Neuronal stem cell (in vitro differentiated cells): ENCODE data around the gene RSPH1.

Experiments
- DNase-seq: peaks from one replicate; pipeline ENCODE4 v3.0.0-alpha.2; 2013; ENCODE audit warnings: low spot score
- H2AFZ ChIP-seq: one replicate; pipeline ENCODE4 v1.6.1; 2013; ENCODE audit warnings: mild to moderate bottlenecking, low read length, inconsistent platforms
- H2AK5ac ChIP-seq: 2 replicates; pipeline ENCODE4 v1.6.1; 2013; ENCODE audit warnings: low read depth, mild to moderate bottlenecking, inconsistent platforms, low read length, moderate library complexity, mixed read lengths
- H2BK120ac ChIP-seq: 2 replicates; pipeline ENCODE4 v1.6.1; 2013; ENCODE audit warnings: low read depth, mild to moderate bottlenecking, inconsistent platforms, low read length, moderate library complexity, mixed read lengths
- H2BK12ac ChIP-seq: one replicate; pipeline ENCODE4 v1.6.1; 2013; ENCODE audit warnings: low read length, inconsistent platforms
- H2BK15ac ChIP-seq: 2 replicates; pipeline ENCODE4 v1.6.1; 2013; ENCODE audit warnings: mild to moderate bottlenecking, low read length, inconsistent platforms, mixed read lengths
- H2BK5ac ChIP-seq: one replicate; pipeline ENCODE4 v1.6.1; 2013; ENCODE audit warnings: inconsistent platforms, mild to moderate bottlenecking, low read length, moderate library complexity
- H3K14ac ChIP-seq: one replicate; pipeline ENCODE4 v1.6.1; 2013; ENCODE audit warnings: low read length, inconsistent platforms
- H3K18ac ChIP-seq: 2 replicates; pipeline ENCODE4 v1.6.1; 2013; ENCODE audit warnings: low read length, inconsistent platforms
- H3K23ac ChIP-seq: 2 replicates; pipeline ENCODE4 v1.6.1; 2013; ENCODE audit warnings: low read depth, mild to moderate bottlenecking, mixed read lengths, low read length, inconsistent platforms; ENCODE audit not compliant: poor library complexity
- H3K27ac ChIP-seq: replicated peaks from 3 replicates; pipeline ENCODE4 v1.5.1; 2013; ENCODE audit warnings: low read length, inconsistent platforms
- H3K27me3 ChIP-seq, 3 experiments: 2 replicates each; pipeline ENCODE4 v1.6.1; 2013; ENCODE audit warnings: low read length in 3 of 3, mild to moderate bottlenecking in 2 of 3, inconsistent platforms in 1 of 3, low read depth in 1 of 3, mixed read lengths in 1 of 3, moderate library complexity in 1 of 3; ENCODE audit not compliant: control insufficient read depth in 3 of 3, insufficient read depth in 3 of 3
- H3K36me3 ChIP-seq, 2 donors: replicated peaks in 1 of 2; 2 replicates each; pipeline ENCODE4 v1.6.1; 2013; ENCODE audit warnings: low read length in 2 of 2; ENCODE audit not compliant: control insufficient read depth in 2 of 2, insufficient read depth in 2 of 2
- H3K4ac ChIP-seq: 2 replicates; pipeline ENCODE4 v1.6.1; 2013; ENCODE audit warnings: inconsistent platforms, mild to moderate bottlenecking, low read length, moderate library complexity
- H3K4me1 ChIP-seq, 2 donors: 1 replicate in 1 of 2; 2 replicates in 1 of 2; pipeline ENCODE4 v1.6.1; 2013; ENCODE audit warnings: low read length in 2 of 2, low read depth in 1 of 2; ENCODE audit not compliant: control insufficient read depth in 2 of 2, insufficient read depth in 1 of 2
- H3K4me2 ChIP-seq: one replicate; pipeline ENCODE4 v1.6.1; 2013; ENCODE audit warnings: mild to moderate bottlenecking, low read length, inconsistent platforms; ENCODE audit not compliant: insufficient read depth, poor library complexity, severe bottlenecking
- H3K4me3 ChIP-seq, 2 donors: 2 replicates each; pipeline ENCODE4 v1.5.1; 2013; ENCODE audit warnings: low read length in 2 of 2, mild to moderate bottlenecking in 2 of 2, inconsistent platforms in 1 of 2, moderate library complexity in 1 of 2
- H3K79me1 ChIP-seq: one replicate; pipeline ENCODE4 v1.6.1; 2013; ENCODE audit warnings: low read depth, mild to moderate bottlenecking, inconsistent platforms, low read length, moderate library complexity
- H3K9ac ChIP-seq: one replicate; pipeline ENCODE4 v1.6.1; 2013; ENCODE audit warnings: mild to moderate bottlenecking, low read depth, low read length, inconsistent platforms; ENCODE audit not compliant: poor library complexity
- H3K9me3 ChIP-seq, 2 donors: replicated peaks in 1 of 2; 2 replicates each; pipeline versions ENCODE3 to v1.6.1; 2013; ENCODE audit warnings: low read length in 2 of 2, mild to moderate bottlenecking in 2 of 2, inconsistent platforms in 1 of 2, low read depth in 1 of 2, mixed read lengths in 1 of 2, moderate library complexity in 1 of 2; ENCODE audit not compliant: control insufficient read depth in 2 of 2, insufficient read depth in 1 of 2
- H4K8ac ChIP-seq: one replicate; pipeline ENCODE4 v1.6.1; 2013; ENCODE audit warnings: low read depth, mild to moderate bottlenecking, inconsistent platforms, low read length, moderate library complexity
- H4K91ac ChIP-seq: one replicate; pipeline ENCODE4 v1.6.1; 2013; ENCODE audit warnings: low read length, low read depth, mild to moderate bottlenecking, inconsistent platforms; ENCODE audit not compliant: poor library complexity
- WGBS, 2 donors: extraction: QIAGEN DNeasy Blood & Tissue Kit; methylation state at CpG; one replicate each; pipeline ENCODE4 v1.1.7; 2013; ENCODE audit warnings: missing lambda C conversion rate in 2 of 2, mixed read lengths in 1 of 2; ENCODE audit not compliant: insufficient read length in 2 of 2, insufficient replicate concordance in 1 of 2; ENCODE audit errors: extremely low coverage in 2 of 2; 5-methylcytosine and 5-hydroxymethylcytosine counted together

RSPH1 gene

GRCh38 chr21:42467140-42467983 lies 28.7 kb downstream of the RSPH1 start:
- Histone ChIP-seq H2AK5ac (no peak overlapping the region), H2BK12ac (no peak overlapping the region), H3K36me3 (no peaks in the 10 kb centered on the region), H2BK120ac (no peak overlapping the region), H3K4me2 (no peak overlapping the region), H3K27ac (no peak overlapping the region), H3K18ac (no peak overlapping the region), H3K23ac (no peak overlapping the region), H3K4me3 (no peak overlapping the region), H3K9me3 (no peaks in the 10 kb centered on the region), H3K14ac (no peak overlapping the region), H4K8ac (no peak overlapping the region), H2BK5ac (no peak overlapping the region), H4K91ac (no peak overlapping the region), H3K79me1 (no peaks in the 10 kb centered on the region), H3K9ac (no peak overlapping the region), H2AFZ (no peak overlapping the region), H3K4ac (no peak overlapping the region), H2BK15ac (no peak overlapping the region), H3K4me1 (peaks cover 0 to 2% of the 10 kb centered on the region in 2 donors), H3K27me3 (peaks cover 0 to 4% (median 0%) of the 10 kb centered on the region in 3 experiments)
- no CpG with 5 or more reads among the region's 12 CpGs for WGBS, 2 donors
- DNase-seq, result no peak

- no peaks in the 10 kb centered on the region for H3K36me3 ChIP-seq
- H4K91ac ChIP-seq, result no peak overlapping the region
- no peak overlapping the region for H3K18ac ChIP-seq
- H4K8ac ChIP-seq, result no peak overlapping the region
- no peak overlapping the region for H2BK120ac ChIP-seq
- peaks cover 0 to 2% of the 10 kb centered on the region in 2 donors for H3K4me1 ChIP-seq
- no peak overlapping the region for H2AK5ac ChIP-seq
- no peak overlapping the region for H3K4me2 ChIP-seq
- no peak overlapping the region for H3K27ac ChIP-seq
- no peaks in the 10 kb centered on the region for H3K9me3 ChIP-seq
- H2BK15ac ChIP-seq, result no peak overlapping the region
- DNase-seq, result no peak
- no peak overlapping the region for H3K4ac ChIP-seq
- H3K9ac ChIP-seq, result no peak overlapping the region
- no peak overlapping the region for H3K23ac ChIP-seq
- no peak overlapping the region for H2AFZ ChIP-seq
- H3K27me3 ChIP-seq, result peaks cover 0 to 3% (median 0%) of the 10 kb centered on the region in 3 experiments
- H2BK12ac ChIP-seq, result no peak overlapping the region
- no CpG with 5 or more reads among the region's 10 CpGs for WGBS, 2 donors
- no peak overlapping the region for H2BK5ac ChIP-seq
- H3K79me1 ChIP-seq, result no peaks in the 10 kb centered on the region
- H3K14ac ChIP-seq, result no peak overlapping the region
- no peak overlapping the region for H3K4me3 ChIP-seq
Measured at GRCh38 chr21:42466700-42467099, 29.3 kb downstream of the RSPH1 start.

GRCh38 chr21:42465803-42466127 lies 30.3 kb downstream of the RSPH1 start:
- WGBS, 2 donors, result no CpG with 5 or more reads among the region's 3 CpGs
- Histone ChIP-seq H2AK5ac (no peak overlapping the region), H3K18ac (no peak overlapping the region), H4K8ac (no peak overlapping the region), H3K36me3 (no peaks in the 10 kb centered on the region), H3K14ac (no peak overlapping the region), H3K4me1 (peaks cover 0 to under 1% of the 10 kb centered on the region in 2 donors), H2AFZ (no peak overlapping the region), H2BK120ac (no peak overlapping the region), H3K27ac (no peak overlapping the region), H3K79me1 (no peaks in the 10 kb centered on the region), H2BK12ac (no peak overlapping the region), H3K4ac (no peak overlapping the region), H4K91ac (no peak overlapping the region), H2BK15ac (no peak overlapping the region), H3K4me3 (no peak overlapping the region), H3K4me2 (no peak overlapping the region), H3K23ac (no peak overlapping the region), H2BK5ac (no peak overlapping the region), H3K9me3 (no peaks in the 10 kb centered on the region), H3K9ac (no peak overlapping the region), H3K27me3 (no peaks in the 10 kb centered on the region)
- no peak for DNase-seq

GRCh38 chr21:42465008-42465802 lies 30.8 kb downstream of the RSPH1 start:
- DNase-seq, result no peak
- no peak overlapping the region for H2AFZ ChIP-seq
- H3K18ac ChIP-seq, result no peak overlapping the region
- no peak overlapping the region for H4K8ac ChIP-seq
- H3K23ac ChIP-seq, result no peak overlapping the region
- H3K9me3 ChIP-seq, result no peaks in the 10 kb centered on the region
- H3K4me2 ChIP-seq, result no peak overlapping the region
- H4K91ac ChIP-seq, result no peak overlapping the region
- no peak overlapping the region for H2BK12ac ChIP-seq
- H3K4me1 ChIP-seq, result peaks cover 0 to 4% of the 10 kb centered on the region in 2 donors
- no peaks in the 10 kb centered on the region for H3K36me3 ChIP-seq
- H3K27me3 ChIP-seq, result no peaks in the 10 kb centered on the region
- no peak overlapping the region for H2BK15ac ChIP-seq
- H3K27ac ChIP-seq, result no peak overlapping the region
- H3K79me1 ChIP-seq, result no peaks in the 10 kb centered on the region
- no peak overlapping the region for H2AK5ac ChIP-seq
- H3K14ac ChIP-seq, result no peak overlapping the region
- H3K4ac ChIP-seq, result no peak overlapping the region
- no CpG with 5 or more reads among the region's 8 CpGs for WGBS, 2 donors
- H2BK120ac ChIP-seq, result no peak overlapping the region
- no peak overlapping the region for H3K4me3 ChIP-seq
- H3K9ac ChIP-seq, result no peak overlapping the region
- no peak overlapping the region for H2BK5ac ChIP-seq
